Measurements from ENCODE around the gene EMSY.

DNA sequence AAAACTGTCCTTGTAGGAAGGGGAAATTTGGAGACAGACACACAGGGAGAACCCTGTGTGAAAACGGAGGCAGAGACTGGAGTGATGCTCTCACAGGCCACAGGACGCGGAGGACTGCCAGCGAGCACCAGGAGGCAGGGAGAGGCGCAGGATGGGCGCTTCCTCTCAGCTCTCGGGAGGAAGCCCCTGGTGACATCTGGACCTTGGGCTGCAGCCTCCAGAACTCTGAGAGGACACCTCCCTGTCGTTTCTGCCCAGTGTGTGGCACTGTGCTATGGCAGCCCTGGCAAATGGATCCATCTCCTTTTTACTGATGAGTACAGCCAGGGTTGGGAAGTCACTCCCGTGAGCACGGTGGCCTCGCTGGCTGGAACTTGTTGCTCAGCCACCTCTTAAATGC is 151.8 kb downstream of the EMSY start:
- TF ChIP-seq, protein P1, sequence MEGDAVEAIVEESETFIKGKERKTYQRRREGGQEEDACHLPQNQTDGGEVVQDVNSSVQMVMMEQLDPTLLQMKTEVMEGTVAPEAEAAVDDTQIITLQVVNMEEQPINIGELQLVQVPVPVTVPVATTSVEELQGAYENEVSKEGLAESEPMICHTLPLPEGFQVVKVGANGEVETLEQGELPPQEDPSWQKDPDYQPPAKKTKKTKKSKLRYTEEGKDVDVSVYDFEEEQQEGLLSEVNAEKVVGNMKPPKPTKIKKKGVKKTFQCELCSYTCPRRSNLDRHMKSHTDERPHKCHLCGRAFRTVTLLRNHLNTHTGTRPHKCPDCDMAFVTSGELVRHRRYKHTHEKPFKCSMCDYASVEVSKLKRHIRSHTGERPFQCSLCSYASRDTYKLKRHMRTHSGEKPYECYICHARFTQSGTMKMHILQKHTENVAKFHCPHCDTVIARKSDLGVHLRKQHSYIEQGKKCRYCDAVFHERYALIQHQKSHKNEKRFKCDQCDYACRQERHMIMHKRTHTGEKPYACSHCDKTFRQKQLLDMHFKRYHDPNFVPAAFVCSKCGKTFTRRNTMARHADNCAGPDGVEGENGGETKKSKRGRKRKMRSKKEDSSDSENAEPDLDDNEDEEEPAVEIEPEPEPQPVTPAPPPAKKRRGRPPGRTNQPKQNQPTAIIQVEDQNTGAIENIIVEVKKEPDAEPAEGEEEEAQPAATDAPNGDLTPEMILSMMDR (IDR thresholded peaks at IDR 0.05) = no peak
- no peak for TF ChIP-seq ZFX (IDR thresholded peaks at IDR 0.05; ENCODE audit: borderline replicate concordance)

All from 22Rv1 (cell line).